ENCODE results near the gene CUL9.
A peak's percentile ranks its signal among the peaks of the same experiment; 100 is the strongest.

CUL9 gene

GRCh38 chr6:43231053-43231452 is 49.1 kb downstream of the CUL9 start:
- no peak for DNase-seq

DNA sequence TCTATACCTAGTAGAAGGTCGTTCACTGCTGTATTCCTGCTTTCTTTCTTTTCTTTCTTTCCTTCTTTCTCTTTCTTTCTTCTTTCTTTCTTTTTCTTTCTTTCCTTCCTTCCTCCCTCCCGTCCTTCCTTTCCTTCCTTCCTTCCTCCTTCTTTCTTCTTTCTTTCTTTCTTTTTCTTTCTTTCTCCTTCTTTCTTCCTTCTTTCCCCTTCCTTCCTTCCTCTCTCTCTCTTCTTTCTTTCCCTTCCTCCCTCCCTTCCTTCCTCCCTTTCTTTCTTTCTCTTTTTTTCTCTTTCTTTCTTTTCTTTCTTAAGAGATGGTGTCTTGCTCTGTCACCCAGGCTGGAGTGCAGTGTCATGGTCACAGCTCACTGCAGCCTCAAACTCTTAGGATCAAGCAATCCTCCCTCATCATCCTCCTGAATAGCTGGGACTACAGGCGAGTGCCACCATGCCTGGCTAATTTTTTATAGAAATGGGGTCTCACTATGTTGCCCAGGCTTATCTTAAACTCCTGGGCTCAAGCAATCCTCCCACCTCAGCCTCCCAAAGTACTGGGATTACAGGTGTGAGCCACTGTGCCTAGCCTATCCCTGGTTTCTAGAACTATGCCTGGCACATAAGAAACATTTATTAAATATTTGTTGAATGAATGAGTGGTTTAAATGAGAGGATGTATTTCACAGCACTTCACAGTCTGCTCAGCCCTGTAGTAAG is 49.9 kb downstream of the CUL9 start:
- DNase-seq: no peak

DNA sequence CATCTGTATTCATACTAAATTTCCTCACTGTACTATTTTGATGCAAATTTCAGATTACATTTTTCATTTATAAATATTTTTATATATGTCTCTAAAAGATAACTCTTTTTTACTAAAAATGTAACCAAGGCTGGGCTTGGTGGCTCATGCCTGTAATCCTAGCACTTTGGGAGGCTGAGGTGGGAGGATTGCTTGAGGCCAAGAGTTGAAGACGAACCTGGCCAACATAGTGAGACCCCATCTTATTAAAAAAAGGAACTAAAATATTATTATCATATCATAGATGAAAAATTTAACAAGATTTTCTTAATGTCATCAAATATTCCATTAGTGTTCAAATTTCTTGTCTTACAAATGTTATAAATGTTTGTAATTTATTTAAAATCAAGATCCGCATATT is 53.8 kb downstream of the CUL9 start:
- no peak for DNase-seq

GRCh38 chr6:43239054-43239453 is 57.1 kb downstream of the CUL9 start:
- DNase-seq: no peak

GRCh38 chr6:43240950-43241349 is 59.0 kb downstream of the CUL9 start:
- no peak for DNase-seq

DNA sequence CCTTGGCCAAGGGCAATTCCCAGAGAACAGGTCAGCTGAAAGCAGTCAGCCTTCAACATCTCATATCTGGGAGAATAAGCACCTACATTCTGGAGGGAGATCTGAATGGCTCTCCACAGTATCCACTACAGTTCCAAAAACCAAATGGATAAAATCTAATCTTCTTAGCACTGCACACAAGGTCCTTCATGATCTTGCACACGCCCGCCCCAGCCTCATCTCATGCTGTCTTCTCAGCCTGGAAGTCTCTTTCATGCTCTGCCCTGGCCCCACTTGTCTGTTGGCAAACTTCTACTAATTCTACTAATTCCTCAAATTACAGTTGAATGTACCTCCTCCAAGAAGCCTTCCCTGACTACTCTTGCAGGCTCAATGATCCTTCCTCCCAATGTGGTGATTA is 59.5 kb downstream of the CUL9 start:
- no peak for DNase-seq

DNA sequence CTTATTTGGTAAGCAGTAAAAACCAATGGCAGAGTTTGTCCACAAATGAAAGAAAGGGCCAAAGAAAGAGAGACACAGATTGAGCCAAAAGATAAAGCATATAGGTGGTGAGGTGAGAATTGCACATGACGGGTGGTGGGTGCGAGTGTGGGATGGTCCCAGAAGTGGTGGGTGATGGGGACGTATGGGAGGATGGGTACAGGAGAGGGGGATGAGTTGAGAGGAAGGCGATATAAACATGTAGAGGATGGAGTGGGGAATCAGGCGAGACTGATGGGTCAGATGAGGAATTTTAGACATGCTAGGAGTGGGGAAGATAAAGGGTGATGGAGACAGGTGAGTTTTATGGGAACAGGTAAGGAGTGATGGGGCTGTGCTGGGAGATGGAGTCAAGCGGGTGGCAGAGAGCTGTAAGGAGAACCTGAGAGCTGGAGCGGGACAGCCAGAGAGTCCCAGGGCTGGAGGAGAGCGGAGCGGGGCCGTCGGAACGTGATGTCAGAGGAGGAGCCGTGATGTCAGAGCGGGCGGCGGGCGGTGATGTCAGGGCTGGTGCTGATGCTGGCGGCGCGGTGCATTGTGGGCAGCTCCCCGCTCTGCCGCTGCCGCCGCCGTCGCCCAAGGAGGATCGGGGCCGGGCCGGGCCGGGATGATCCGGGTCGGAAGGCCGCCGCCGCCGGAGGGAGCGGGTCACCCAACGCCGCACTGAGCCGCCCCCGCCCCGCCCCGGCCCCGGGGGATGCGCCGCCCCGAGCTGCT is 61.1 kb downstream of the CUL9 start, which contains the start of gene TTBK1:
Gene TTBK1, plus strand, starts transcription at position 574 of the 756 bp plus-strand sequence. CDS start 3,180 bp downstream, outside the sequence.
- no peak for DNase-seq

DNA sequence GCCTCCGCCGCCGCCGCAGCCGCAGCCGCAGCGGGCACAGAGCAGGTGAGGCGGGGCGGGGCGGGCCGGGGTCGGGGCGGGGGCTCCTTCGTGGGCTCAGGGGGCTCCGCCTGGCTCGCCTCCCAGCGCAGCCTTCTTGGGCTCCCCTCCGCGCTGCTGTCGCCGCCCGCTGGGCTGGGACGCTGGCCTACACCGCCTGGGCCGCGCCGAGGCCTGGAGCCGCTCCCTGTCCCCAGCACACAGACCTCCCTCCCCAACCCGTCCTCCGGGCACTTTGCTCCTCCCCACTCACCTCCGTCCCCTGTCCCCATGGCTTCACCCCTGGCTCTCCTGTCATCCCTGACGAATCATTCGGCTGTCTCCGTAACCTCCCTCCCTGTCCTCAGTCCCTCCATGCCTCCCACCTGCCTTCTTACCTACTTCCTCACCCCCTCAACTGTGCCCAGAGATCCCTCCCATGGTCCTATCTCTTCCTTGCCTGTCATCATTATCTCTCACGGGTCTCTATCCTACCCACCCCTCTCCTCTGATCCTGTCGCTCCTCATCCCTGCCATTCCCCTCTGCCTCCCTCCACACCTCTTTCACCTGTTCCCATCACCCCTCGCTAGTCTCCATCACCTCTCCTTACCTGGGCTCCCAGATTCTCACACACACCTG is 61.8 kb downstream of the CUL9 start:
- DNase-seq: no peak

DNA sequence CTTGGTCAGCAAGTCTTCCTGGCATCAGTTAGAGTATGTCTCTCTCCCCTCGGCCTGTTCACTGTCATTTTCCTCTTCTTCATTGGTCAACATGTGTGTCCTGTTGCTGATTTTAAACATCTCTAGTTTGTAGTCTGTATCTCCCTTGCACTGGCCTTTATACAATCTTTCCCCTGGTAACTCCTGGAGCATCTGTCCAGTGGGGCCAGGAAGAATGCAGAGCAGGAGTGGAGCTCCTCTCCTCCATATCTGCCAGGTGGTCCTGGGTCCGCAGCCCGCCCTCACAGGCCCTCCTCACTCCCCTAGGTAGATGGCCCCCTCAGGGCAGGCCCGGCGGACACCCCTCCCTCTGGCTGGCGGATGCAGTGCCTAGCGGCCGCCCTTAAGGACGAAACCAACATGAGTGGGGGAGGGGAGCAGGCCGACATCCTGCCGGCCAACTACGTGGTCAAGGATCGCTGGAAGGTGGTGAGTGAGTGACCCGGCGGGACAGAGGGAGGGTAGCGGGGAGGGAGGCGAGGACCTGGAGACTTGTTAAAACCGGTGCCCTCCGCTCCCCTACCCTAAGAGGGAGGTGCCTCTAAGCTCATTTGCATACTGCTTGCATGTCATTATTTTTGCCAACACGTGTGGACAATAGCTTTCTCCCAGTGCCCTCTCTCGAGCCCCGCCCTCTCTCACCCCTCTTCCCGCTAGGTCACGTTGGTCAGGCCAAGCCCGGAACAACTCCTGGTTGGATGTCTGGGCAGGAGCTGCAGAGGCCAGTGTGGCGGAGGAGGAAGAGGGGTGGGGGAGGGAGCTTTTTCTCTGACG is 64.5 kb downstream of the CUL9 start:
- no peak for DNase-seq

GRCh38 chr6:43247114-43247999 is 65.4 kb downstream of the CUL9 start:
- DNase-seq: peak; percentile 9

DNA sequence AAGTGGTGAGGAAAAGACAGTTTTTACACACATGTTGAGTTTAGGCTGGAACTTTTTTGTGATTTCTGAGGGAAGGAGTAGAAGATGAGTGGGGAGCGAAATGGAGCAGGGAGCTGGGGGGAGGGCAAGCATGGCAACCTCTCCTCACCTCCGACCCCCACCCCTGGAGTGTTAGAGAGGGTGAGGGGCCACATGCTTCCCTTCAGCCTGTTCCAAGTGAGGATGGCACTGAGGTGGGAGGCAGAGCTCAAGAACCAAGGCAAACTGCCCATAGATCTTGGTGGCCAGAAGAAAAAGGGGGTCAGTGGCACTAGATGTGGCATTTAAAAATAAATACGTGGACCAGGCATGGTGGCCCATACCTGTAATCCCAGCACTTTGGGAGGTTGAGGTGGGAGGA is 66.1 kb downstream of the CUL9 start:
- no peak for DNase-seq

GRCh38 chr6:43248791-43249190 is 66.8 kb downstream of the CUL9 start:
- no peak for DNase-seq

DNA sequence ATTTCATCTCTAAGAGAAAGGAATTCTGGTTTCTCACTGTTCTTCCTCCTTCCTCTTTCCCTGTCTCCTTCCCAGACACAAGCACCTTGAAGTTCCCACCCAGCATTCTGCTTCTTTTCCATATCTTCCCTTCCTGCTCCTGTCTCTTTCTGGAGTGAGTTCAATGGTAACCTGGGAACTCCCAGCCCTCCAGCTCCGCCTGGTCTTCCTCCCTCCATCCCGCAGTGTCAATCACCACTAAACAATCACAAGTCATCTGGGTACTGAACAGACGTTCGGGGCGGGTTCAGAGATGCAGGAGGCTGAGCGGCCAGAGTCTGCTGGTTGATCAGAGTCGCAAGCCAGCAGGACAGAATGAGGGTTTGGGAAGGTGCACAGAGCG is 69.0 kb downstream of the CUL9 start:
- no peak for DNase-seq

GRCh38 chr6:43253401-43253800 is 71.4 kb downstream of the CUL9 start:
- no peak for DNase-seq

GRCh38 chr6:43254138-43254817 is 72.3 kb downstream of the CUL9 start:
- no peak for DNase-seq

GRCh38 chr6:43254846-43255245 is 72.8 kb downstream of the CUL9 start:
- DNase-seq: no peak

DNA sequence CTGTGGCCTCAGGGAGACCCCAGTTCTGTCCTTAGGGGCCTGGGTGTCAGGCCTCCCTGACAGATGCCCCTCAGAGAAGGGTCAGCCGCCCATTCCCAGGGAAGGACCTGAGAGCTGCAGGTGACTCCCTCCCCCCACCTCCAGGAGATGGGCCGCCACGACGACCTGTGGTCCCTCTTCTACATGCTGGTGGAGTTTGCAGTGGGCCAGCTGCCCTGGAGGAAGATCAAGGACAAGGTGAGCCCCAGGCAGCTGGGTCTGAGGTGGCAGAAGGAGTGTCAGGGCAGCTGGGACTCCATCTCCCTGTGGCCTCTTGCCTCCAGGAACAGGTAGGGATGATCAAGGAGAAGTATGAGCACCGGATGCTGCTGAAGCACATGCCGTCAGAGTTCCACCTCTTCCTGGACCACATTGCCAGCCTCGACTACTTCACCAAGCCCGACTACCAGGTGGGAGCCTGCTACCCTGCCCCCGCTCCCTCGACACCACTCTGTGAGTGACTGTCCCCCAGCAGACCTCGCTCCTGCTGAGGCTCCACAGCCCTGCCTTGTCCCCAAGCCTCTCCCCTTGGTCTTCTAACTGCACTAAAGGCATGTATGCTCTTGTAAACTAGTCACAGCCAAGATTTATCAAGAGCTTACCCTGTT is 73.5 kb downstream of the CUL9 start:
- no peak for DNase-seq

DNA sequence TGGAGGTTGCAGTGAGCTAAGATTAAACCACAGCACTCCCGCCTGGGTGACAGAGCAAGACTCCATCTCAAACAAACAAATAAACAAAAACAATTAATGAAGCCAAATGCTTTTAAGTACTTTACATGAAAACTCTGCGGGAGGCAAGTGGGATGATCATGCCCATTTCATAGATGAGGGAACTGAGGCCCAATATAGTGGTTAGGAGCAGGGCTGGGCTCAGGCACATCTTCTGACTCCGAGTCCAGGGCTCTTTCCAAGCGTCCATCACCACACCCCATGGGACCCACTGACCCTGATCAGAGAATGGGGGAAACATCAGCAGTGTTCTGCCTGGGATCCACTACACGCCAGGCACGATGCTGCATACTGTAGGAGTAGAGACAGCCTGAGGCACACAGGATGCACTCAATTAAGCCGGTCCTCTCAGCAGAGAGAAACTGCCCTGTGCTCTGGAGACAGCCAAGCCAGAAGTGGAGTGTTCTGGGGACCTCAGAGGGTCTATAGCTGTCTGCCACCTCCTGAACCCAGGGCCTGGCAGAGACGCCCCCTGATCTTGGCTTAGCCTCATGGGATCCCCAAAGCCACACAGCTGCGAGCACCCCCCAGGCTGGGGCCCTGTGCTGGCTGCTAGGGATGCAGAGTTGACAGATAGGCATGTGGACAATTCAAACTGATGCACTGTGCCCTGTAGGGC is 74.8 kb downstream of the CUL9 start:
- no peak for DNase-seq

- DNase-seq: no peak
These were observed 75.6 kb downstream of the CUL9 start for GRCh38 chr6:43257367-43258145.
